Liver (tissue), 9 donors: ENCODE data around the gene CLC. TPM values are rescaled to one million over a fixed set of nuclear protein-coding genes. Genes with fewer than 3 reads are reported as not detected.

Source experiments
- DNase-seq: peaks from one replicate; pipeline ENCODE4 v3.0.0-alpha.2; 2017; ENCODE audit warnings: low spot score
- H3K27ac ChIP-seq, 2 donors: one replicate each; pipeline ENCODE4 v1.7.0; 2013; ENCODE audit warnings: inconsistent platforms in 2 of 2, low read length in 2 of 2, control low read depth in 1 of 2, low read depth in 1 of 2, mild to moderate bottlenecking in 1 of 2
- H3K27me3 ChIP-seq, 4 donors: one replicate each; pipeline versions ENCODE4 v1.6.1 to v1.7.0; 2013; ENCODE audit warnings: low read length in 3 of 4, inconsistent platforms in 1 of 4, mild to moderate bottlenecking in 1 of 4, moderate library complexity in 1 of 4; ENCODE audit not compliant: control insufficient read depth in 4 of 4, insufficient read depth in 4 of 4
- H3K36me3 ChIP-seq, 4 donors: one replicate each; pipeline versions ENCODE4 v1.6.1 to v1.7.0; 2013; ENCODE audit warnings: low read length in 3 of 4, mild to moderate bottlenecking in 3 of 4, low read depth in 1 of 4, moderate library complexity in 1 of 4; ENCODE audit not compliant: control insufficient read depth in 4 of 4, insufficient read depth in 3 of 4
- H3K4me1 ChIP-seq, 4 donors: one replicate each; pipeline versions ENCODE4 v1.6.1 to v1.7.0; 2013; ENCODE audit warnings: low read length in 3 of 4, mild to moderate bottlenecking in 3 of 4, moderate library complexity in 1 of 4; ENCODE audit not compliant: control insufficient read depth in 4 of 4, insufficient read depth in 4 of 4
- H3K4me3 ChIP-seq, 3 donors: one replicate each; pipeline versions ENCODE4 v1.6.1 to v1.7.0; 2013; ENCODE audit warnings: low read length in 3 of 3, control low read depth in 1 of 3, low read depth in 1 of 3, mild to moderate bottlenecking in 1 of 3
- H3K9ac ChIP-seq, 2 donors: one replicate each; pipeline ENCODE4 v1.7.0; 2013; ENCODE audit warnings: low read length in 2 of 2, mild to moderate bottlenecking in 2 of 2, moderate library complexity in 2 of 2, control low read depth in 1 of 2, low read depth in 1 of 2
- H3K9me3 ChIP-seq, 4 donors: one replicate each; pipeline versions ENCODE4 v1.6.1 to v1.7.0; 2013; ENCODE audit warnings: low read length in 3 of 4; ENCODE audit not compliant: control insufficient read depth in 4 of 4
- EGR1 ChIP-seq, 2 donors: IDR thresholded peaks; 2 replicates each; pipeline ENCODE4 v1.6.1; 2016 to 2018; ENCODE audit warnings: antibody characterized with exemption in 2 of 2, low read depth in 2 of 2
- FOXA1 ChIP-seq: IDR thresholded peaks from 2 replicates; pipeline ENCODE4 v1.6.1; 2016; ENCODE audit warnings: antibody characterized with exemption
- FOXA2 ChIP-seq: IDR thresholded peaks from 2 replicates; pipeline ENCODE4 v1.6.1; 2016; ENCODE audit warnings: antibody characterized with exemption
- GABPA ChIP-seq, 2 donors: IDR thresholded peaks in 1 of 2; conservative IDR thresholded peaks in 1 of 2; 2 replicates each; pipeline ENCODE4 v1.6.1; 2016; ENCODE audit warnings: antibody characterized with exemption in 2 of 2, mild to moderate bottlenecking in 1 of 2, moderate library complexity in 1 of 2
- HNF4A ChIP-seq, 2 donors: conservative IDR thresholded peaks; 2 replicates each; pipeline ENCODE4 v1.6.1; 2016; ENCODE audit warnings: antibody characterized with exemption in 2 of 2, mild to moderate bottlenecking in 2 of 2
- NR2F2 ChIP-seq: IDR thresholded peaks from 2 replicates; pipeline ENCODE4 v1.6.1; 2016; ENCODE audit warnings: antibody characterized with exemption
- TAF1 ChIP-seq: conservative IDR thresholded peaks from 2 replicates; pipeline ENCODE4 v1.6.1; 2016; ENCODE audit warnings: antibody characterized with exemption, mild to moderate bottlenecking
- WGBS: extraction: QIAGEN DNeasy Blood & Tissue Kit; methylation state at CpG from one replicate; pipeline ENCODE4 v1.1.7; 2013; 5-methylcytosine and 5-hydroxymethylcytosine counted together
- polyA plus RNA-seq, 2 donors: library from polyadenylated mRNA; stranded (reverse) in 1 of 2; unstranded in 1 of 2; fragments of 200-250 nt in 1 of 2; fragments of >200 nt in 1 of 2; fragmentation: Nextera tagmentation in 1 of 2; extraction: Ambion mirVana in 1 of 2; gene quantifications; one replicate each; pipeline versions ENCODE4 v1.2.1 to v1.2.3, GENCODE V29; 2013 to 2015
- total RNA-seq, 2 donors: library from RNA; depleted of rRNA; stranded (reverse); fragments of >200 nt; gene quantifications; one replicate each; pipeline ENCODE4 v1.2.3, GENCODE V29; 2014
- TF ChIP-seq, protein P1 (sequence below): fragments of 150-350 bp; IDR thresholded peaks from 2 replicates; pipeline ENCODE4 v1.5.1; 2017; ENCODE audit warnings: improper control_type of control experiment, low read depth, low read length; ENCODE audit not compliant: missing input control
- TF ChIP-seq, protein P2 (sequence below): IDR thresholded peaks from 2 replicates; pipeline ENCODE4 v1.6.1; 2016; ENCODE audit warnings: antibody characterized with exemption
- donor health status: healthy.
- donor health status: healthy.
- donor health status: healthy.
- donor health status: healthy.
- donor health status: healthy.

The CLC gene
- total and polyA plus RNA-seq, 4 donors, result 0.60 to 13.6 TPM; not detected in 2

DNA sequence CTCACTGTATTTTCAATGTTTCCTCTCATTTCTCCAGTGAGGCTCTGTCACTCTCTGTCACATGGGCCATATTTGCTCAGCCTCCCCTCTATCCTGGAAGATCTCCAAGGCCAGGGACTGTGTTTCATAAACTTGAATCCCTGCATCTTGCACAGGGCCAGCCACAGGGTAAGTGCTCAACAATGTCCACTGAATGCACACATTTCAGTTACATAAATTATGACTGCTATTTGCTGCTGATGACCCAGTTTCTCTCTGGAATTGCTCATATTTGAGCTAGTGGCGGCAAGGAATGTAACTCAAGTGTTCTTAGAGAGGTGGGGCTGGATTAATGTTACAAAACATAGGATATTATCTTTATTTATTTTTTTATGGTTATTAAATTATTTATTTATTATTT lies 6.1 kb downstream of the CLC start:
- TF ChIP-seq, protein P1, sequence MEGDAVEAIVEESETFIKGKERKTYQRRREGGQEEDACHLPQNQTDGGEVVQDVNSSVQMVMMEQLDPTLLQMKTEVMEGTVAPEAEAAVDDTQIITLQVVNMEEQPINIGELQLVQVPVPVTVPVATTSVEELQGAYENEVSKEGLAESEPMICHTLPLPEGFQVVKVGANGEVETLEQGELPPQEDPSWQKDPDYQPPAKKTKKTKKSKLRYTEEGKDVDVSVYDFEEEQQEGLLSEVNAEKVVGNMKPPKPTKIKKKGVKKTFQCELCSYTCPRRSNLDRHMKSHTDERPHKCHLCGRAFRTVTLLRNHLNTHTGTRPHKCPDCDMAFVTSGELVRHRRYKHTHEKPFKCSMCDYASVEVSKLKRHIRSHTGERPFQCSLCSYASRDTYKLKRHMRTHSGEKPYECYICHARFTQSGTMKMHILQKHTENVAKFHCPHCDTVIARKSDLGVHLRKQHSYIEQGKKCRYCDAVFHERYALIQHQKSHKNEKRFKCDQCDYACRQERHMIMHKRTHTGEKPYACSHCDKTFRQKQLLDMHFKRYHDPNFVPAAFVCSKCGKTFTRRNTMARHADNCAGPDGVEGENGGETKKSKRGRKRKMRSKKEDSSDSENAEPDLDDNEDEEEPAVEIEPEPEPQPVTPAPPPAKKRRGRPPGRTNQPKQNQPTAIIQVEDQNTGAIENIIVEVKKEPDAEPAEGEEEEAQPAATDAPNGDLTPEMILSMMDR, result no peak
- TF ChIP-seq EGR1 (IDR thresholded peaks at IDR 0.05; ENCODE audit: low read depth in 2 of 2), result no peak
- TF ChIP-seq, protein P2, sequence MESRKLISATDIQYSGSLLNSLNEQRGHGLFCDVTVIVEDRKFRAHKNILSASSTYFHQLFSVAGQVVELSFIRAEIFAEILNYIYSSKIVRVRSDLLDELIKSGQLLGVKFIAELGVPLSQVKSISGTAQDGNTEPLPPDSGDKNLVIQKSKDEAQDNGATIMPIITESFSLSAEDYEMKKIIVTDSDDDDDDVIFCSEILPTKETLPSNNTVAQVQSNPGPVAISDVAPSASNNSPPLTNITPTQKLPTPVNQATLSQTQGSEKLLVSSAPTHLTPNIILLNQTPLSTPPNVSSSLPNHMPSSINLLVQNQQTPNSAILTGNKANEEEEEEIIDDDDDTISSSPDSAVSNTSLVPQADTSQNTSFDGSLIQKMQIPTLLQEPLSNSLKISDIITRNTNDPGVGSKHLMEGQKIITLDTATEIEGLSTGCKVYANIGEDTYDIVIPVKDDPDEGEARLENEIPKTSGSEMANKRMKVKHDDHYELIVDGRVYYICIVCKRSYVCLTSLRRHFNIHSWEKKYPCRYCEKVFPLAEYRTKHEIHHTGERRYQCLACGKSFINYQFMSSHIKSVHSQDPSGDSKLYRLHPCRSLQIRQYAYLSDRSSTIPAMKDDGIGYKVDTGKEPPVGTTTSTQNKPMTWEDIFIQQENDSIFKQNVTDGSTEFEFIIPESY, result no peak
- H3K27ac ChIP-seq, result no peak overlapping the region
- H3K4me3 ChIP-seq, result no peak overlapping the region
- no peaks in the 10 kb centered on the region for H3K4me1 ChIP-seq
- H3K27me3 ChIP-seq, result no peaks in the 10 kb centered on the region
- 95% methylated on average over 1 of the region's 1 CpG for WGBS
- no peaks in the 10 kb centered on the region for H3K36me3 ChIP-seq
- DNase-seq, result no peak
- no peaks in the 10 kb centered on the region for H3K9me3 ChIP-seq
- H3K9ac ChIP-seq, result no peak overlapping the region

DNA sequence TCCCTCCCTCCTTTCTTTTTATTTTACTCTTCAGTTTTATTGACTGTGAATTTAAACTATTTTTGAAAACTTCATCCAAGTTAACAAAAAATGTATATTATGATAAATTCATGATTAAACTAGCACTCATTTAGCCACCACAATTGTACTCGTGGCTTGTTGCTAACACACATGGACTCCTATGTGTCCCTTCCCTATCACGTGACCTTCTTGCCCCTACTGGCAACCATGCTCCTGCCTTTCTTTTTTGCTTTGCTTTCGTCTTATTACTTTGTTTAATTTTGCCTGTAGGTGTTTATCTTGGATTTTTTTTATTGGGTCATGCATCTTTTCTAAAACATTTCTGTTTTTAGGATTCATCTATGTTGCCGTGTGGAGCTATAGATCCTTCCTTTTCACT lies 8.2 kb downstream of the CLC start:
- Histone ChIP-seq H3K4me3 (no peak overlapping the region), H3K36me3 (no peaks in the 10 kb centered on the region), H3K4me1 (no peaks in the 10 kb centered on the region), H3K9ac (no peak overlapping the region), H3K9me3 (no peaks in the 10 kb centered on the region), H3K27me3 (no peaks in the 10 kb centered on the region), H3K27ac (no peak overlapping the region)
- 44% methylated on average over 4 of the region's 4 CpGs for WGBS
- no peak for DNase-seq
- no peak for TF ChIP-seq TAF1

GRCh38 chr19:39728040-39728439 lies 9.8 kb downstream of the CLC start:
- H3K9me3 ChIP-seq, result no peaks in the 10 kb centered on the region
- no peaks in the 10 kb centered on the region for H3K36me3 ChIP-seq
- no peak overlapping the region for H3K27ac ChIP-seq
- H3K27me3 ChIP-seq, result no peaks in the 10 kb centered on the region
- no peak overlapping the region for H3K4me3 ChIP-seq
- TF ChIP-seq FOXA1 (no peak), GABPA (IDR thresholded peaks at IDR 0.05 in 1 of 2, conservative IDR thresholded peaks at IDR 0.05 in 1 of 2) (no peak), TAF1 (no peak), HNF4A (conservative IDR thresholded peaks at IDR 0.05) (no peak), EGR1 (IDR thresholded peaks at IDR 0.05; ENCODE audit: low read depth in 2 of 2) (no peak), FOXA2 (no peak), NR2F2 (no peak)
- TF ChIP-seq, protein P2, result no peak
- 84% methylated on average over 6 of the region's 6 CpGs for WGBS
- H3K4me1 ChIP-seq, result no peaks in the 10 kb centered on the region
- H3K9ac ChIP-seq, result no peak overlapping the region
- DNase-seq, result no peak
